Measurements from ENCODE around the gene SYPL1.
"Not testable (repeated sequence)": the region's sequence is repeated elsewhere in the genome, so short reads cannot be mapped to it uniquely, and the experiment has no call there.

SYPL1 gene

GRCh38 chr7:106142136-106142535 is 30.0 kb upstream of the SYPL1 start:
- no peak for TF ChIP-seq CTCF (IDR thresholded peaks at IDR 0.05; ENCODE audit: low read length, missing control alignments)
- H3K4me3 ChIP-seq (replicated peaks; ENCODE audit: low read depth, low read length), result no peak overlapping the region
- no peak for DNase-seq (ENCODE audit: low read depth)

DNA sequence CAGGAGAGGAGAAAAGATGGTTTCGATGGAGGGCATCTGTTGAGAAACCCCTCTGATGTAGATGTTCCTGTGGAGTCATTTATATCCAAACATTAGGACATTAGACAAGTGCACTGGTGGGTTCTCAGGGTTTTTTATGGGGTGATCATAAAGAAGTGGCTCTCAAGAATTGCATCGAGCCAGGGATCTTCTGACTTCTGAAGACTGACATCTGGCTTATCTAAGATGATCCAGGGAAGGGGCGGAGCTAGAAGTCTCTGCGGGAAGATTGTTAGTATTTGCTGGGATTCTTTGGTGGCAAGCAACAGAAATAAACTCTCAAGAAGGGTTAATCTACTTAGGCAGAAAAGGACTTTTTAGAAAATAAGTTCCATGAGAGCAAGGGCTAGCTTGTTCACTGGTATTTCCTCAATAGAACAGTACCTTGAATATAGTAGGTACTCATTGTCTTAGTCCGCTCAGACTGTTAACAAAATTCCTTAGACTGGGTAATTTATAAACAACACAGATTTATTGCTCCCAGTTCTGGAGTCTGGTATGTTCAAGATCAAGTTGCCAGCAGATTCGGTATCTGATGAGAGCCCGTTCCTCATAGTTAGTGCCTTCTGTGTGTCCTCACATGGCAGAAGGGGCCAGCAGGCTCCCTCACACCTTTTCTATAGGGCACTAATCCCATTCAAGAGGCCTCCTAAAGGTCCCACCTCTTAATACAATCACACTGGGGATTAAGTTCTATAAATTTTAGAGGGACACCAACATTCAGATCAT is 28.5 kb upstream of the SYPL1 start:
- no peak overlapping the region for H3K4me3 ChIP-seq (replicated peaks; ENCODE audit: low read depth, low read length)
- TF ChIP-seq CTCF (IDR thresholded peaks at IDR 0.05; ENCODE audit: low read length, missing control alignments), result no peak
- no peak for DNase-seq (ENCODE audit: low read depth)

- TF ChIP-seq CTCF (IDR thresholded peaks at IDR 0.05; ENCODE audit: low read length, missing control alignments), result no peak
- DNase-seq (ENCODE audit: low read depth), result peak; percentile 38
- H3K4me3 ChIP-seq (replicated peaks; ENCODE audit: low read depth, low read length), result no peak overlapping the region
Measured at GRCh38 chr7:106139265-106140251, 27.4 kb upstream of the SYPL1 start.

DNA sequence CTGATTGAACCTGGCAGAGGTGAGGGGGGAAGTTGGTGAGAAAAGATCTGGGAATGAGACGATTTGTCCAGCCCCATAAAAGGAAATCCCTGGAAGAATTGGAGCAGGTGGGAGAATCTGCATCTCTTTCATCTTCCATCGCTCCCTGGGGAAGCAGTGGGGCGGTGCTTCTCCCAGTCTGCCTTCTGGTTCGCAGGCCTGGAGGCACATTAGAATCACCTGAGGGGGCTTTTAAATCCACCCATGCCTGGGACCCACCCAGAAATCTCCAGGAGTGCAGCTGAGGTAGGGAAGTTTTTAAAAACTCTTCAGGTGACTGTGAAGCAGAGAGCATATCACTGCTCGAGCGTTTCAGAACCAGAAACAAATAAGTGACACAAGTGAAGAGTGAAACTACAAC is 26.7 kb upstream of the SYPL1 start:
- TF ChIP-seq CTCF (IDR thresholded peaks at IDR 0.05; ENCODE audit: low read length, missing control alignments), result no peak
- DNase-seq (ENCODE audit: low read depth), result no peak
- H3K4me3 ChIP-seq (replicated peaks; ENCODE audit: low read depth, low read length), result no peak overlapping the region

GRCh38 chr7:106138181-106138580 is 26.1 kb upstream of the SYPL1 start:
- not testable (repeated sequence) for DNase-seq (ENCODE audit: low read depth); H3K4me3 ChIP-seq (replicated peaks; ENCODE audit: low read depth, low read length)

- H3K4me3 ChIP-seq (replicated peaks; ENCODE audit: low read depth, low read length), result no peak overlapping the region
- no peak for DNase-seq (ENCODE audit: low read depth)
- TF ChIP-seq CTCF (IDR thresholded peaks at IDR 0.05; ENCODE audit: low read length, missing control alignments), result no peak
Measured at GRCh38 chr7:106134241-106134640, 22.1 kb upstream of the SYPL1 start.

- no peak for DNase-seq (ENCODE audit: low read depth)
- H3K4me3 ChIP-seq (replicated peaks; ENCODE audit: low read depth, low read length), result no peak overlapping the region
- no peak for TF ChIP-seq CTCF (IDR thresholded peaks at IDR 0.05; ENCODE audit: low read length, missing control alignments)
Measured at GRCh38 chr7:106129291-106129690, 17.2 kb upstream of the SYPL1 start.

All from fibroblast of pulmonary artery (primary cell).